Prostate gland (tissue), 2 donors: ENCODE data around the gene LPXN. TPM values are rescaled to one million over a fixed set of nuclear protein-coding genes. Genes with fewer than 3 reads are reported as not detected.
A peak's percentile ranks its signal among the peaks of the same experiment; 100 is the strongest.

ENCODE experiments used
- DNase-seq: peaks from one replicate; pipeline ENCODE4 v3.0.0-alpha.2; 2019; ENCODE audit warnings: low spot score
- H3K27ac ChIP-seq, 2 donors: fragments of 200-600 bp; sonication (generic); 2 replicates each; pipeline ENCODE4 v1.5.1; 2017 to 2019
- H3K27me3 ChIP-seq: fragments of 200-600 bp; sonication (generic); replicated peaks from 2 replicates; pipeline ENCODE4 v1.5.1; 2019; ENCODE audit not compliant: insufficient read depth
- H3K36me3 ChIP-seq, 2 donors: fragments of 200-600 bp; sonication (generic); 1 replicate in 1 of 2; 2 replicates in 1 of 2; pipeline versions ENCODE4 v1.5.1 to v1.8.1; 2017 to 2019
- H3K4me1 ChIP-seq: fragments of 200-600 bp; sonication (generic); replicated peaks from 2 replicates; pipeline ENCODE4 v1.5.1; 2019
- H3K4me3 ChIP-seq, 2 donors: fragments of 200-600 bp; sonication (generic); 2 replicates each; pipeline ENCODE4 v1.5.1; 2017 to 2019
- H3K9me3 ChIP-seq: fragments of 200-600 bp; sonication (generic); 2 replicates; pipeline ENCODE4 v1.5.1; 2017
- CTCF ChIP-seq, 4 experiments: fragments of 200-600 bp in 2 of 4; fragments of 450-650 bp in 2 of 4; sonication (generic) in 2 of 4; IDR thresholded peaks; 1 replicate in 3 of 4; 2 replicates in 1 of 4; pipeline ENCODE4 v1.5.1; 2016 to 2019; ENCODE audit warnings: antibody characterized with exemption in 4 of 4, mild to moderate bottlenecking in 2 of 4, moderate library complexity in 2 of 4
- POLR2A ChIP-seq: fragments of 450-650 bp; IDR thresholded peaks from one replicate; pipeline ENCODE4 v1.6.1; 2016; ENCODE audit warnings: antibody characterized with exemption, mild to moderate bottlenecking
- POLR2AphosphoS5 ChIP-seq: sonication (generic); formaldehyde crosslinking; IDR thresholded peaks from one replicate; pipeline ENCODE4 v1.6.1; 2017; ENCODE audit warnings: antibody characterized with exemption
- WGBS: methylation state at CpG from one replicate; pipeline ENCODE4 v1.1.5; 2018; 5-methylcytosine and 5-hydroxymethylcytosine counted together
- intact Hi-C: fragments of 100-400 bp; cut with DNase I; formaldehyde crosslinking; loops from one replicate; pipeline ENCODE4 v1.14.2; 2022
- total RNA-seq, 2 donors: library from RNA; depleted of rRNA; stranded (reverse); fragments of >200 nt; gene quantifications; one replicate each; pipeline ENCODE4 v1.1.0, GENCODE V29; 2016

The LPXN gene
- total RNA-seq = 1 to 10 TPM; 5.4 to 9.4 TPM

GRCh38 chr11:58575377-58576020 is at the start of gene LPXN:
Gene LPXN, minus strand, starts transcription at chr11:58575856. Its CDS starts 84 bp downstream, at chr11:58575772.
- no peak for DNase-seq
- TF ChIP-seq CTCF (IDR thresholded peaks at IDR 0.05) = no peak
- no peak for TF ChIP-seq POLR2AphosphoS5
- no peak for TF ChIP-seq POLR2A
- Histone ChIP-seq H3K4me1 (peaks cover 3% of the 10 kb centered on the region), H3K9me3 (no peaks in the 10 kb centered on the region), H3K4me3 (no peak within 1 kb of the TSS), H3K27me3 (no peaks in the 10 kb centered on the region), H3K27ac (peak within 1 kb of the TSS; percentile 22 to 100), H3K36me3 (no peaks in the 10 kb centered on the region)
- 74% methylated on average over 6 of the region's 6 CpGs for WGBS
- intact Hi-C loops = loop anchor here (5.0 to 10.0 kb wide), 2 partner anchors 567 to 1251 kb away; partner anchors contain the start of genes FAM111A and TNKS1BP1

GRCh38 chr11:58625086-58625485 is 49.4 kb upstream of the LPXN start:
- intact Hi-C loops = no loop called here
- Histone ChIP-seq H3K4me3 (no peak overlapping the region), H3K9me3 (no peaks in the 10 kb centered on the region), H3K36me3 (no peaks in the 10 kb centered on the region), H3K27ac (no peak overlapping the region), H3K4me1 (no peaks in the 10 kb centered on the region), H3K27me3 (no peaks in the 10 kb centered on the region)
- 87% methylated on average over 4 of the region's 4 CpGs for WGBS
- no peak for DNase-seq
- TF ChIP-seq POLR2AphosphoS5 (no peak), CTCF (IDR thresholded peaks at IDR 0.05) (no peak), POLR2A (no peak)

- Histone ChIP-seq H3K9me3 (no peaks in the 10 kb centered on the region), H3K27ac (no peak within 1 kb of the TSS), H3K4me3 (no peak within 1 kb of the TSS), H3K27me3 (no peaks in the 10 kb centered on the region), H3K4me1 (no peaks in the 10 kb centered on the region), H3K36me3 (peaks cover 0 to 3% of the 10 kb centered on the region in 2 donors)
- no peak for DNase-seq
- TF ChIP-seq CTCF (IDR thresholded peaks at IDR 0.05) (no peak), POLR2A (no peak), POLR2AphosphoS5 (no peak)
- intact Hi-C loops = no loop called here
- WGBS = 63% methylated on average over 2 of the region's 2 CpGs
Observed at GRCh38 chr11:58622344-58622743, 46.7 kb upstream of the LPXN start, which contains the start of gene CNTF. Gene CNTF, plus strand, starts transcription at chr11:58622665. Its CDS starts 88 bp downstream, at chr11:58622753.

- H3K9me3 ChIP-seq = no peaks in the 10 kb centered on the region
- intact Hi-C loops = no loop called here
- 70% methylated on average over 4 of the region's 4 CpGs for WGBS
- no peak for TF ChIP-seq POLR2A
- no peak for TF ChIP-seq CTCF (IDR thresholded peaks at IDR 0.05)
- no peak for TF ChIP-seq POLR2AphosphoS5
- no peak for DNase-seq
- H3K36me3 ChIP-seq = peaks cover 0 to 3% of the 10 kb centered on the region in 2 donors
- H3K4me3 ChIP-seq = no peak overlapping the region
- H3K27me3 ChIP-seq = no peaks in the 10 kb centered on the region
- H3K4me1 ChIP-seq = no peaks in the 10 kb centered on the region
- H3K27ac ChIP-seq = no peak overlapping the region
Observed at GRCh38 chr11:58621586-58622262, 46.1 kb upstream of the LPXN start.
